ENCODE results near the gene COL4A2. TPM values are rescaled to one million over a fixed set of nuclear protein-coding genes. Genes with fewer than 3 reads are reported as not detected.
A peak's percentile ranks its signal among the peaks of the same experiment; 100 is the strongest.

Gene COL4A2
- total and polyA plus RNA-seq, 11 donors: 92.4 to 377 (median 166) TPM

DNA sequence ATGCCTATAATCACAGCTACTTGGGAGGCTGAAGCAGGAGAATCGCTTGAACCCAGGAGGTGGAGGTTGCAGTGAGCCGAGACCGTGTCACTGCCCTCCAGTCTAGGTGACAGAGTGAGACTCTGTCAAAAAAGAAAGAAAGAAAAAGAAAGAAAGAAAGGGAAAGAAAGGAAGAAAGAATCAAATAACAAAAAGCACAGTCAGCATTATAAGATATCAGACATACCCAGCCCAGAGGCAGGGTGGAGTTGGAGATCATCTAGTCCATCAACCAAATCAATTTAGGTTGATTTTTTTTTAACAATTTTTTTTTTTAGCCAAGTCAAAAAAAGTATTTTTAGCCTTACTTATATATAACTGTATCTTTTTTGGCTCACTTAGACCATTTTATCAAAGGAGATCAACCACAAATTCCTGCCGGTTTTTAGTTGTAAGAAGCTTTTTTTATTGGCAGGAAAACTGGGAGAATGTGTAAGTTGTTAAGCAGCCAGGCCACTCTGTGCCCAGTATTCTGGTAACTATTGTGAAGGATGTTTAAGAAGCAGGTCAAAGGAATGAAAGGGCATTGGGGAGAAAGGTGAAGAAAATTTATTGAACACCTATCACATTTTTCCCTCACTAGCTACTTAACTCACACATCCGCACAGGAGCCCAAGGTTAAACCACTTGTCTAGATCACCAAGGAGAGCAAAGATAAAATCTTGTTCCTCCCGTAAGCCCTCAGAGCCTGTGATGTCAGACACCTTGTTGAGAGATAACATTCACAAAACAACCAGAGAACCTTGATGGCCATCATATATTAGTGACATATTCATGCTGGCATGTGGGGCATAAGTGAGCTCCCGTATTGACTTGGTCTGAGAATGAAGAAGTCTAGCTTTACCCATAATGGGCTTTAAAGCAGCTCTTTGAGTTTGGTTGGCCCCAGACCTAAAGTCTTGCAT, 91.8 kb downstream of the COL4A2 start:
- Histone ChIP-seq H3K27me3 (no peaks in the 10 kb centered on the region), H3K4me3 (no peak overlapping the region), H3K9me3 (no peaks in the 10 kb centered on the region), H3K4me1 (peaks cover 0 to 77% (median 54%) of the 10 kb centered on the region in 12 donors), H3K36me3 (peaks cover 0 to 4% (median 0%) of the 10 kb centered on the region in 9 donors), H3K27ac (peak overlapping the region in 11 of 12 donors; percentile 48 to 93 (median 85))
- WGBS, 4 donors: 72 to 74% (median 74%) methylated on average over 7 of the region's 7 CpGs
- ATAC-seq (no peak), DNase-seq (no peak)
- intact Hi-C loops (cut with DNase I): no loop called here
- TF ChIP-seq, protein P1, sequence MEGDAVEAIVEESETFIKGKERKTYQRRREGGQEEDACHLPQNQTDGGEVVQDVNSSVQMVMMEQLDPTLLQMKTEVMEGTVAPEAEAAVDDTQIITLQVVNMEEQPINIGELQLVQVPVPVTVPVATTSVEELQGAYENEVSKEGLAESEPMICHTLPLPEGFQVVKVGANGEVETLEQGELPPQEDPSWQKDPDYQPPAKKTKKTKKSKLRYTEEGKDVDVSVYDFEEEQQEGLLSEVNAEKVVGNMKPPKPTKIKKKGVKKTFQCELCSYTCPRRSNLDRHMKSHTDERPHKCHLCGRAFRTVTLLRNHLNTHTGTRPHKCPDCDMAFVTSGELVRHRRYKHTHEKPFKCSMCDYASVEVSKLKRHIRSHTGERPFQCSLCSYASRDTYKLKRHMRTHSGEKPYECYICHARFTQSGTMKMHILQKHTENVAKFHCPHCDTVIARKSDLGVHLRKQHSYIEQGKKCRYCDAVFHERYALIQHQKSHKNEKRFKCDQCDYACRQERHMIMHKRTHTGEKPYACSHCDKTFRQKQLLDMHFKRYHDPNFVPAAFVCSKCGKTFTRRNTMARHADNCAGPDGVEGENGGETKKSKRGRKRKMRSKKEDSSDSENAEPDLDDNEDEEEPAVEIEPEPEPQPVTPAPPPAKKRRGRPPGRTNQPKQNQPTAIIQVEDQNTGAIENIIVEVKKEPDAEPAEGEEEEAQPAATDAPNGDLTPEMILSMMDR (IDR thresholded peaks at IDR 0.05): no peak
- no peak for TF ChIP-seq POLR2A (IDR thresholded peaks at IDR 0.05)

DNA sequence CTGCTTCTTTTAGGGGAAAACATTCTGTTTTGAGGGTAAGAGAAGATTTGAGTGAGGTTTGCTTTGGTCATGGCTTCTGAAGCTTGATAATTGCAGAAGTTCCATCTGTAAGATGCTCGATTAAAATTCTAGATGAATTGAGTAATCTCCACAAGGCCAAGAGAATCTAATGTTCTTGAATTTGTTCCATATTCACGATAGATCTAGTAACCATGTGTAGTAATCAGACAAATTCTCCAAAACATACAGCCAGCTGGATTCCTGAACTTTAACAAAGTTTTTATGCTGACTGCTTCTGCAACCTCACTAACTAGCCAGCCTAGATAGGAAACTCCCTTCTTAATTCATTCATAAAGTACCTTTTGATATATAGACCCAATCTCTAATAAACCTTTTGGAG, 92.7 kb downstream of the COL4A2 start:
- Histone ChIP-seq H3K36me3 (peaks cover 0 to 6% (median 0%) of the 10 kb centered on the region in 9 donors), H3K4me1 (peaks cover 0 to 78% (median 56%) of the 10 kb centered on the region in 12 donors), H3K27ac (peak overlapping the region in 10 of 12 donors; percentile 12 to 93 (median 84)), H3K27me3 (no peaks in the 10 kb centered on the region), H3K9me3 (no peaks in the 10 kb centered on the region), H3K4me3 (no peak overlapping the region)
- TF ChIP-seq, protein P1 (IDR thresholded peaks at IDR 0.05): no peak
- TF ChIP-seq POLR2A (IDR thresholded peaks at IDR 0.05): no peak
- ATAC-seq (no peak), DNase-seq (no peak)
- intact Hi-C loops (cut with DNase I): no loop called here
- 48 to 73% (median 66%) methylated on average over 2 of the region's 2 CpGs for WGBS, 4 donors

DNA sequence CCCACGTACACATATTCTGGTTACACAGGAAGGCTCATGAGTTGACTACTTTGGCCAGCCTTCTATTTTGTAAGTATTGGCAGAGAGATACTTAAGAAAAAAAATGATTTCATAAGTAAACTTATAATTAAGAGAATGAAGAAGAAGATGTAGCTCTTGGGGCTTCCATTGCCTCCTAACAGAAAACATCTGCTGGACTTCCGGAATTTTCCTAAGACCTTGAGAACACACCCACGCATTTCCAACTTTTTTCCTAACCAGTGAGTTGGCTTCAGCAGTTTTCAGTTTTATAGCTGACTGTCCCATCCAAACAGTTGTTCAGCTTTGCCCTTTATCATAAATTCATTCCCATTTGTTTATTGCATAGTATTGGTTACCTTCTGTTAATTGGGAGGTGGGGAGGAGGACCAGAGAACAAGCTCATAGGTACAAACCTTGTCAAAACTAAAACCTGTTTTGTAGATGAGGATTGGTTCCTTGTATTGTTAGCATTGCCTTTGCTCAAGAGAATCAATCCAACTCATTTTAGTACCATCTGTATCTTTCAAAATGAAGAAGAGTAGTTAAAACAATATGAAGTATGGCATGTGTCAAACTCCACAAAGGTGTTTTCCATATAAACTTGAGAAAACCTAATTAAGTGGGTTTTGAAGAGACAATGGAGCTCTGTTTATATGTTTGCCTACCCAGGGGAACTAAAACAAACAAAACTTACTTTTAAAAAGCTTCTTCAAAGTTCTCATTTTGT, 93.9 kb downstream of the COL4A2 start:
- TF ChIP-seq, protein P1 (IDR thresholded peaks at IDR 0.05): no peak
- TF ChIP-seq POLR2A (IDR thresholded peaks at IDR 0.05): no peak
- intact Hi-C loops (cut with DNase I): no loop called here
- Histone ChIP-seq H3K27me3 (no peaks in the 10 kb centered on the region), H3K27ac (peak overlapping the region in 11 of 12 donors; percentile 12 to 93 (median 82)), H3K9me3 (no peaks in the 10 kb centered on the region), H3K4me1 (peaks cover 0 to 84% (median 60%) of the 10 kb centered on the region in 12 donors), H3K4me3 (no peak overlapping the region), H3K36me3 (peaks cover 0 to 6% (median 0%) of the 10 kb centered on the region in 9 donors)
- 49 to 63% (median 54%) methylated on average over 3 of the region's 3 CpGs for WGBS, 4 donors
- peak in 2 of 4 donors; percentile 3 to 20 for ATAC-seq
- no peak for DNase-seq
